Subcutaneous abdominal adipose tissue (tissue), 5 donors: Measurements from ENCODE around the gene FAM180B.

Experiments
- H3K27ac ChIP-seq: one replicate; pipeline ENCODE4 v1.7.0; 2013; ENCODE audit warnings: low read depth, mild to moderate bottlenecking, inconsistent platforms, low read length, moderate library complexity
- H3K27me3 ChIP-seq, 5 donors: one replicate each; pipeline ENCODE4 v1.7.0; 2013; ENCODE audit warnings: low read length in 5 of 5, inconsistent platforms in 1 of 5; ENCODE audit not compliant: control insufficient read depth in 5 of 5, insufficient read depth in 4 of 5
- H3K36me3 ChIP-seq, 5 donors: one replicate each; pipeline ENCODE4 v1.7.0; 2013; ENCODE audit warnings: low read length in 5 of 5; ENCODE audit not compliant: control insufficient read depth in 5 of 5, insufficient read depth in 5 of 5
- H3K4me1 ChIP-seq, 5 donors: one replicate each; pipeline ENCODE4 v1.7.0; 2013; ENCODE audit warnings: low read length in 5 of 5, mild to moderate bottlenecking in 3 of 5, moderate library complexity in 1 of 5; ENCODE audit not compliant: control insufficient read depth in 5 of 5, insufficient read depth in 5 of 5
- H3K4me3 ChIP-seq, 5 donors: one replicate each; pipeline ENCODE4 v1.7.0; 2013; ENCODE audit warnings: low read length in 5 of 5, low read depth in 1 of 5
- H3K9ac ChIP-seq, 5 donors: one replicate each; pipeline ENCODE4 v1.7.0; 2013; ENCODE audit warnings: low read length in 5 of 5, mild to moderate bottlenecking in 4 of 5, moderate library complexity in 3 of 5
- H3K9me3 ChIP-seq, 5 donors: one replicate each; pipeline ENCODE4 v1.7.0; 2013; ENCODE audit warnings: low read length in 5 of 5; ENCODE audit not compliant: control insufficient read depth in 5 of 5
- donor health status: healthy.
- donor health status: healthy.
- donor health status: healthy.
- donor health status: healthy.
- donor health status: healthy.

Gene FAM180B

DNA sequence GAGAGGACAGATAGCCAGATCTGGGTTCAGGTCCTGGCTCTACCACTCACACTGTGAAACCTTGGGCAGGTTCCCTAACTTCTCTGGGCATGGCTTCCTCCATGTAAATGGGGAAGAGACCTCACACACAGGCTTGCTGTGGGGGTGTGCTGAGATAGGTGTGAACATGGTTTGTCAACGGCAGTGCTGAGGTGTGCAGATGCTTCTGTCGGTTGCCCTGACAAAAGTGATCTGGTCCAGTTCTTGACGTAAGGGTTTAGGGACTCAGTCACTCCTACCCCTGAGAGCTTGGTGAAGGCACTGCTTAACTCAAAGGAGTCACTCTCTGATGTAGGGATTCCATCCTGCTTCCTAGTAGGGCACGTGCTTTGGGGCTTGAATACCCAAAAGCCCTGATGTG is 5.8 kb downstream of the FAM180B start:
- Histone ChIP-seq H3K9me3 (peaks cover 0 to 4% (median 0%) of the 10 kb centered on the region in 5 donors), H3K9ac (peak overlapping the region in 1 of 5 donors; percentile 12), H3K27ac (no peak overlapping the region), H3K27me3 (peaks cover 14 to 43% (median 30%) of the 10 kb centered on the region in 5 donors), H3K4me3 (no peak overlapping the region), H3K4me1 (peaks cover 0 to 35% (median 18%) of the 10 kb centered on the region in 5 donors), H3K36me3 (no peaks in the 10 kb centered on the region)

DNA sequence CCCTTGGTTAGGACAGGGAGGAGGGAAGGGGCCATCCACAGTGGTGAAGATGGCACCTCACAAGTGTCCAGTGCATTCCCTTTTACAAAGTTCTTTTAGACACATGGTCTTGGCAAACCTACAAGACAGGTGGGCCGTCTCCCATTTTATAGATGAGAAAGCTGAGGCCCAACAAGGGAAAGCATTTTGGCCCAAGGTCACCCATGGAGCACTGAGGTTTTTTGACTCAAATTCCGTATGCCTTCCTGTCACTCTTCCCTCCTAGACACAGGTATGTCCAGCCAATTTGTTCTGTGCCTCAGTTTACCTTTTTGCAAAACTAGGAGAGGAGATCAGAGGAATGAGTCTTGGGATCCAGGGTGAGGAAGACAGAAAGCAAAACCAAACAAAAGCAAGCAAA is 6.5 kb downstream of the FAM180B start:
- H3K4me1 ChIP-seq: peaks cover 0 to 28% (median 12%) of the 10 kb centered on the region in 5 donors
- H3K27ac ChIP-seq: no peak overlapping the region
- no peak overlapping the region for H3K4me3 ChIP-seq
- no peaks in the 10 kb centered on the region for H3K36me3 ChIP-seq
- H3K27me3 ChIP-seq: peaks cover 14 to 43% (median 30%) of the 10 kb centered on the region in 5 donors
- H3K9me3 ChIP-seq: peaks cover 0 to 4% (median 0%) of the 10 kb centered on the region in 5 donors
- H3K9ac ChIP-seq: no peak overlapping the region

DNA sequence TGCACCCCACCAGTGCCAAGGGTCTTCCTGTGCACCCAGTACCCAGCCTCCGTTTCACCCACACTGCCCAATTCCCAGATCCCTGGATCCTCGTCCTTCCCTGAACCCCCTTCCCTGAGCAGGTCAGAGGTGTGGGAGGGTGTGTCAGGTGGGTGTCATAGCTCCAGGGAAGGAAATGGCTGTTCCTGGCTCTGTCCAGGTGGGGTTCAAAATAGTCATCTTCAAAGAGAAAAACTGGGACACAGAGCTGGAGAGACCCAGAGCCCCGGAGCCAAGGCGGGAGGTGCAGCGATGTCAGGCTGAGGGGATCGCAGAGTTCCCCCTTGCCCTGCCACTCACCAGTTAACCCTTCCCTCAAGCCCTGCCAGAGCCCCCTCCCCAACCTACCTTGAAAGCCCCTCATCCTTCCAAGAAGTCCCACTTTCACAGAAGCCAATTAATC is 7.0 kb downstream of the FAM180B start:
- Histone ChIP-seq H3K27ac (no peak overlapping the region), H3K9ac (no peak overlapping the region), H3K4me3 (peak overlapping the region in 1 of 5 donors; percentile 7), H3K27me3 (peaks cover 14 to 43% (median 30%) of the 10 kb centered on the region in 5 donors), H3K9me3 (peaks cover 0 to 4% (median 0%) of the 10 kb centered on the region in 5 donors), H3K4me1 (peaks cover 0 to 23% (median 12%) of the 10 kb centered on the region in 5 donors), H3K36me3 (no peaks in the 10 kb centered on the region)

DNA sequence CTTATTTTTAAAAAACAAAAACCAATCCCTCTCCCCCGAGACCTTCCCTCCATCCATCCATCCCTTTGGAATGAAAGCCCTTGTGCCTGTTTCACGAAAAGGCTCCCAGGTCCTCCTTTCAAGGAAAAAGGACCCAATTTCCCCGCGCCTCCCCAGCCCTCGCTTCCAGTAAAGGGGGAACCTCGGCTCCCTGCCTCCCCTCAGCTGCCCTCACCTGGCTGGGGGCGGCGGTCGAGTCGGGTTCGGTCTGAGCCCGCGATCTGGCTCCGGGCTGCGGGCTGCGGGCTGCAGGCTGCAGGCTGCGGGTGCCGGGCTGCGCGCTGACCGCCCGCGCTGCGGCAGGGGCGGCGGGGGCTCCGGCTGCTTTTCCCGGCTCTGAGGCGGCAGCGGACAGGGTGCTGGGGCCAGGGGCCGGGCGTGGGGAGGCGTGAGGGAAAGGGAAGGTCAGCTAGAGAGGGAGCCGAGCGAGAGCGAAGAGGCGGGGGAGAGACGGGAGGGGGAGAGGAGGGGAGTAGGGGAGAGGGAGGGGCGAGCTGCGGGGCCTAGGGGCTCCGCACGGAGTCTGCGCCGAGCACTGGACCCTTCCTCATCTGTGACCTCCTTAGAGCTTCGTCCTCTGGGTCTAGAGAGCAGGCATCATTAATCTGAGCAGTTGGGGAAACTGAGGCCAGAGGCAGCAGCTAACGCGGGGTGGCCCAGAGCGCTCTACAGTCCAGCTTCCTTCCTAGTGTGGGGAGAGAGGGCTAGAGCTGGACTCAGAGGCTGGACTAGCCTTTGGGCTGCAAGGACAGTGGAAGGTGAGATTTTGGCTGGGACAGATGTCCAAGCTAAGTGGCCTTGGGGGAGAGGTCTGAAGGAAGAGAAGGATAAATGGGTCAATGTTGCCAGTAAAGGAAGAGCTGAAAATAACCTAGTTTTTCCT is 7.7 kb downstream of the FAM180B start, which contains the start of gene C1QTNF4:
Gene C1QTNF4 (minus strand): TSS at position 478 of the 922 bp plus-strand sequence. CDS start 3,601 bp downstream, outside the sequence.
- Histone ChIP-seq H3K9me3 (peaks cover 0 to 4% (median 0%) of the 10 kb centered on the region in 5 donors), H3K9ac (no peak within 1 kb of the TSS), H3K4me1 (peaks cover 0 to 20% (median 9%) of the 10 kb centered on the region in 5 donors), H3K27ac (no peak within 1 kb of the TSS), H3K27me3 (peaks cover 14 to 42% (median 30%) of the 10 kb centered on the region in 5 donors), H3K36me3 (no peaks in the 10 kb centered on the region), H3K4me3 (peak within 1 kb of the TSS in 2 of 5 donors; percentile 7 to 44)

DNA sequence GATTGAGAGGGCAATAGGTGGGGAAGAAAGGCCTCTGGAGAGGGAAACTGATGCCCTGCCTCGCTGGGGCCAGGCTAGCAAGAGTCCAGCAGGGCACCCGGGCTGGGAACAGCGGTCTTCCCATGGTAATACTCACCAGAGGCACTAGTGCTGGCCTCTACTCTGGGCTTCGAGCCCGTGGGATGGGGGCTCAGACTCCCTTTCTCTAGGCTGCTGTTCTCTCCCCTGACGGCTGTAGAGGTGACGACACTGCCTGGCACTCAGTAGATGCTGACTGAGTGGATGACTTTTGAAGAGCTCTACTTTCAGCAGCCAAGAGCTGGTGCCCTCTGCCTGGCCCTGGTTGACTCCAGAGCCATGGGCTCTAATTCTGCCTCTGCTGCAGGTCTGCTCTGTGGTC is 8.6 kb downstream of the FAM180B start:
- Histone ChIP-seq H3K9me3 (peaks cover 0 to 4% (median 0%) of the 10 kb centered on the region in 5 donors), H3K9ac (no peak overlapping the region), H3K27me3 (peaks cover 14 to 35% (median 26%) of the 10 kb centered on the region in 5 donors), H3K36me3 (no peaks in the 10 kb centered on the region), H3K4me3 (no peak overlapping the region), H3K27ac (no peak overlapping the region), H3K4me1 (peaks cover 0 to 26% (median 14%) of the 10 kb centered on the region in 5 donors)

DNA sequence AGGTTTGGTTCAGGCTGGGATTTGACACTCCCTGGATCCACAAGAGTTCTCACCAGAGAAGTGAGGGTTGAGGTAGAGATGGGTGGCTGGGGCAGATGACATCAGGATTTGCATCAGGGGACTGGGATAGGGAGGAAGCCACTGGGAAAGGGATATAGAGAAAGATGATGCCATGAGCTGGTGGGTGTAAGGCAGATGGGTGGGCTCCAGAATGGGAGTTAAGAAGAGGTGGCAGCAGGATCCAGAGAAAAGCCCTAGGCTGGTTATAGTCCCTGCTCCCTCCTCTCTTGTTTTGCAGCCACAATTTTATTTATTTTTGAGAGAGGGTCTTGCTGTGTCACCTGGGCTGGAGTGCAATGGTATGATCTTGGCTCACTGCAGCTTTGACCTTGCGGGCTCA is 9.5 kb downstream of the FAM180B start:
- H3K36me3 ChIP-seq: no peaks in the 10 kb centered on the region
- peaks cover 14 to 35% (median 26%) of the 10 kb centered on the region in 5 donors for H3K27me3 ChIP-seq
- H3K9me3 ChIP-seq: peaks cover 0 to 2% (median 0%) of the 10 kb centered on the region in 5 donors
- H3K27ac ChIP-seq: no peak overlapping the region
- no peak overlapping the region for H3K4me3 ChIP-seq
- no peak overlapping the region for H3K9ac ChIP-seq
- H3K4me1 ChIP-seq: peaks cover 0 to 26% (median 15%) of the 10 kb centered on the region in 5 donors

DNA sequence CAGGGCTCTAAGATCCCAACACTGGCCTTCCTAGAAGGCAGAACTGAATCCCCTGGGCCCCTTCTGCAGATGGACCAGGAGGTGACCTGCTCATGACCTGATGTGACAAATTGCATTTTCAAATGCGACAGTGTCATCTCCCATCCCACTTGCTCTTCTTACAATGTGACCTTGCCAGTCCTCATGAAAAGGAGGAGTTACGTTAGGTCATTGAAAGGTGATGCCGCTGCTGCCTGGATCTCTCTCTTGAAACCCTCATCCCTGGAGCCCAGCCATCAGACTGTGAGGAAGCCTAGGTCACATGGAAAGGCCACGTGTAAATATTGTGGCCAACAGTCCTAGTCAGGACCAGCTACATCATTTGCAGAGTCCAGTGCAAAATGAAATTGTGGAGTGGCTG is 13.4 kb downstream of the FAM180B start:
- no peak overlapping the region for H3K4me3 ChIP-seq
- no peaks in the 10 kb centered on the region for H3K9me3 ChIP-seq
- no peak overlapping the region for H3K9ac ChIP-seq
- no peak overlapping the region for H3K27ac ChIP-seq
- peaks cover 0 to 4% (median 0%) of the 10 kb centered on the region in 5 donors for H3K36me3 ChIP-seq
- peaks cover 0 to 6% (median 3%) of the 10 kb centered on the region in 5 donors for H3K27me3 ChIP-seq
- H3K4me1 ChIP-seq: peaks cover 0 to 10% (median 7%) of the 10 kb centered on the region in 5 donors

DNA sequence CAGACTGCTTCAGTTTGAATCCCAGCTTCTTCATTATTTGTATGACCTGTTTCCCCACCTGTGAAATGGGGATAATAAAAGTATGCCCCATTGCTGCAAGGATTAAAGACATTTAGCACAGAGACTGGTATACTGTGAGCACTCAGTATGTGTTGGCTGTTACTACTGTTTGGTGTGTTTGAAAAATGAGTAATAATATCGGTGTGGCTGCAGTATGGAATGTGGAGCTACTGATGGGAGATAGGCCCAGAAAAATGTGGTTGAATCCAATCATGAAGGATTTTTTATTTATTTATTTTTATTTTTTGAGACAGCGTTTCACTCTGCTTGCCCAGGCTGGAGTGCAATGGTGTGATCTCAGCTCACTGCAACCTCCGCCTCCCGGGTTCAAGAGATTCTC is 16.8 kb downstream of the FAM180B start:
- no peaks in the 10 kb centered on the region for H3K9me3 ChIP-seq
- H3K27me3 ChIP-seq: no peaks in the 10 kb centered on the region
- H3K4me3 ChIP-seq: no peak overlapping the region
- peaks cover 0 to 4% (median 2%) of the 10 kb centered on the region in 5 donors for H3K36me3 ChIP-seq
- H3K27ac ChIP-seq: no peak overlapping the region
- no peak overlapping the region for H3K9ac ChIP-seq
- peaks cover 0 to 28% (median 23%) of the 10 kb centered on the region in 5 donors for H3K4me1 ChIP-seq

DNA sequence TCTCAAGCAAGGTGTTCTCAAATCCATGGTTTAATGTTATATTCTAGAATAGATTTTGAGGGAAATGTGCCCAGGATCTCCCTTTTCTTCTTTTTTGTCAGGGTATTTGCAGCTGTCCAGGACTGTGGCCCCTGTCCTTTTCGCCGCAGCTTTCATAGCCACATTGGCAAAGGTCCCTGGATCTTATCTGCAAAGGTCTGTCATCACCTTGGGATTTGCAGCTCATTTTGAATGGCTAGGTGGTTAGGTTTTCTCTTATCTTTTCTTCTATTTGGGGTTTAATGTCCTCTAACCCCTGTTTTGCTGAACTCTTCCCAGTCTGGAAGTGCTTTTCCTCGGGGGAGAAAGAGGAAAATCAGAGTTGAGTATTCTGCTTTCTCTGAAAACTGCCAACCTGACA is 19.4 kb downstream of the FAM180B start:
- Histone ChIP-seq H3K9me3 (no peaks in the 10 kb centered on the region), H3K4me1 (peaks cover 0 to 22% (median 18%) of the 10 kb centered on the region in 5 donors), H3K9ac (no peak overlapping the region), H3K27ac (no peak overlapping the region), H3K27me3 (no peaks in the 10 kb centered on the region), H3K4me3 (no peak overlapping the region), H3K36me3 (peaks cover 0 to 18% (median 10%) of the 10 kb centered on the region in 5 donors)

DNA sequence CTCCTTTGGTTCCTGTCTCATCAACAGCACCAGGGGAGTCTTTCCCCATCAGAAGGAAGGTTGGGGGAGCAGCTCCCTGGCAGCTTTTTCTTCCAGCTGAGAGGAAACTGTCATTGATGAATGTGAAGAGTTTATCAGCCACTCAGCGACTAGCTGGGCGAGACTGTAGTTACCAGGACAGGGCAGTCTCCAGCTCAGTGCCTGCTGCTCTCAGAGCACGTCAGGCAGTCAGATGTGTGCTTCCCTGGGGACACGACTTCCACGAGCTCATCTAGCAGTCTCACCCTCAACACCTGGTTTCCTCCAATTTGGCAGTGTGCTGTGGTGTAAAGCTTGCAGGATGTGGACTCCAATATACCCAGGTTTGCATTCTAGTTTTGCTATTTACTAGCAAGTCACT is 20.3 kb downstream of the FAM180B start:
- H3K27ac ChIP-seq: no peak overlapping the region
- H3K27me3 ChIP-seq: no peaks in the 10 kb centered on the region
- peaks cover 0 to 30% (median 26%) of the 10 kb centered on the region in 5 donors for H3K4me1 ChIP-seq
- H3K9ac ChIP-seq: no peak overlapping the region
- H3K36me3 ChIP-seq: peaks cover 0 to 25% (median 10%) of the 10 kb centered on the region in 5 donors
- H3K4me3 ChIP-seq: no peak overlapping the region
- H3K9me3 ChIP-seq: no peaks in the 10 kb centered on the region
